ENCODE data around the gene ABCC9.
"Not testable (repeated sequence)": the region's sequence is repeated elsewhere in the genome, so short reads cannot be mapped to it uniquely, and the experiment has no call there.

ABCC9 gene

DNA sequence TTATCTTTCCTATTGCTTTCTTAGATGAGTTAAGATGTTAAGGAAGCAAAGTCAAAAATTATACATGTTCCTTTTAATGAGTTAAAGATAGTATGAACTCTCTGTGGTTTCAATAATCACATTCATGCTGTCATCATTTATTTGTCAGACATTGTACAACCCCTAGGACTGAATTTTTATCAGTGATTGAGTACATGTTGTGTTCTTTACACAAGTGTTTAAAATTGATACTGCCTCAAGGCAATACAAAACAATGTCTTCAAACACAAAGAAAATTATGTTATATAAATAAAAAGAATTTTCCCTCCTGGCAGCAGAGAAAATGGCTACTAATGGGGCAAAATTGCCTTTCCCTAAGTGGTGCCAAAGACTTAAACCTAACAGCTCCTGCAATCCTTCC lies 132.1 kb downstream of the ABCC9 start:
- H3K4me3 ChIP-seq (replicated peaks; ENCODE audit: low read depth, low read length): no peak overlapping the region
- DNase-seq (ENCODE audit: extremely low read depth, low read depth): no peak
- TF ChIP-seq, protein P1, sequence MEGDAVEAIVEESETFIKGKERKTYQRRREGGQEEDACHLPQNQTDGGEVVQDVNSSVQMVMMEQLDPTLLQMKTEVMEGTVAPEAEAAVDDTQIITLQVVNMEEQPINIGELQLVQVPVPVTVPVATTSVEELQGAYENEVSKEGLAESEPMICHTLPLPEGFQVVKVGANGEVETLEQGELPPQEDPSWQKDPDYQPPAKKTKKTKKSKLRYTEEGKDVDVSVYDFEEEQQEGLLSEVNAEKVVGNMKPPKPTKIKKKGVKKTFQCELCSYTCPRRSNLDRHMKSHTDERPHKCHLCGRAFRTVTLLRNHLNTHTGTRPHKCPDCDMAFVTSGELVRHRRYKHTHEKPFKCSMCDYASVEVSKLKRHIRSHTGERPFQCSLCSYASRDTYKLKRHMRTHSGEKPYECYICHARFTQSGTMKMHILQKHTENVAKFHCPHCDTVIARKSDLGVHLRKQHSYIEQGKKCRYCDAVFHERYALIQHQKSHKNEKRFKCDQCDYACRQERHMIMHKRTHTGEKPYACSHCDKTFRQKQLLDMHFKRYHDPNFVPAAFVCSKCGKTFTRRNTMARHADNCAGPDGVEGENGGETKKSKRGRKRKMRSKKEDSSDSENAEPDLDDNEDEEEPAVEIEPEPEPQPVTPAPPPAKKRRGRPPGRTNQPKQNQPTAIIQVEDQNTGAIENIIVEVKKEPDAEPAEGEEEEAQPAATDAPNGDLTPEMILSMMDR (IDR thresholded peaks at IDR 0.05; ENCODE audit: low read depth, low read length, missing control alignments): no peak

DNA sequence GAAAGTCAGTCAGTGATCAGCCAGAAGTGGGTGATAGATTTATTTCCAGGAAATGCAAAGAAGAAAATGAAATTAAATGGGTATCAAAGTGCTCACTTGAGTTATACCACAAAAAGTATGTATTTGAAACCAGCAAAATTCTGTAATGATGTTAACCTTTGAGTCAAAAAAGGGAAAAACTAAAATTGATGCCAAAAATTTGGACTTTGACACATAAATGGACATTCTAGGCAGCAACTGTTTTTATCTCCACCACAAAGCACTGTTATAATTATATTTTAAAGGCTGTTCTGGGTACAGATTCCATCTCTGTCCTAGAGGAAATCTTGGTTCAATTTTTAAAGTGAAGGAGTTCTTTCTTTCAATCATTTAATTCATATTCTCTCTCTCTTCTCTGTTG lies 135.0 kb downstream of the ABCC9 start:
- H3K4me3 ChIP-seq (replicated peaks; ENCODE audit: low read depth, low read length): no peak overlapping the region
- no peak for DNase-seq (ENCODE audit: extremely low read depth, low read depth)
- TF ChIP-seq, protein P1 (IDR thresholded peaks at IDR 0.05; ENCODE audit: low read depth, low read length, missing control alignments): no peak

DNA sequence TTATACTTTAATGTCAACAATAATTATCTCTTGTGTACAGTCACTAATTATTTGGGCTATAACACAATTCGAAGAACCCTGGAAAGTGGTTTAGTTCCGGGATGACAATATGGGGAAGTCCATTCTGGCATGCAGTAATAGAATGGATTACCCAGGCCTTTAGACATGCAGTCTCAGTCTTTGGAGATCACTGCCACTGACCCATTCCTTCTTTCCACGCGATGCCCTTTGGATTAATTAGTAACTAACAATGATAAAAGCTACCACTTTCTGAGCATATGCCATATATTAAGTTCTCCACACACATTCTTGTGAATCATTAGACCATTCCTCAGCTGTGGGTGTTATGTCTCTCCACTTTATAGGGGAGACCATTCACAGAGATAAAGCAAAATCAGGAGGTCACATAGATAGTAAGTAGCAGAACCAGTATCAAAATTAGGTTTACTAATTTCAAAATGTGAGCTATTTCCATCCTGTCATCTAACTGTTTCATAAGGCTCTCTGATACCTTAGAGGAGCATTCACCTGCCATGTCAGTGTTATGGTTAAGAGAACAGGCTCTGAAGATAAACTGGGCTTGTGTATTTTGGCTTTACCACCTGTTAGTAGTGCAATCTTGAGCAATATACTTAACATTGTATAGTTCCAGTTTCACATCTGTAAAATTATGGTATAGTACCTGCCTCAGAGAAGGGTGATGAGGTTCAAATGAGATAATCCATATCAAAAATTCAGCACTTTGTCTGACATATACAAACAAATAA lies 139.5 kb downstream of the ABCC9 start:
- H3K4me3 ChIP-seq (replicated peaks; ENCODE audit: low read depth, low read length): no peak overlapping the region
- TF ChIP-seq, protein P1 (IDR thresholded peaks at IDR 0.05; ENCODE audit: low read depth, low read length, missing control alignments): no peak
- no peak for DNase-seq (ENCODE audit: extremely low read depth, low read depth)

DNA sequence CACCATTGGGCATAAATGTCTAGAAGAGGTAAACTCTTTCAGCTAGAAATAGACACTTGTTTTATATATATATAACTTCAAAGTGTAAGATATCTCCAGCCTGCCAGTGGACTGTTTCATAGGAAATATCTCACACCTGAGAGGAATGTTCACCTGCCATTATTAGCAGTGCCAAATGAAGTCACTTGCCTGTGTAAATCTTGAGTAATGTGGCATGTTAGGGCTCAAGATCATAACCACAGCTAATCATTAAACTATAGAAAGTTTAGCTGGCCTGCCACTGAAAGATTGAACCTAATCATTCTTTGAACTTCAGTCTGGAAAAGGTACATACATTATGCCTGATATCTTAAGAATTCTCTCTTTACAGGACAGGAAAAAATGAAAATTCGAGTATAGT lies 141.2 kb downstream of the ABCC9 start:
- H3K4me3 ChIP-seq (replicated peaks; ENCODE audit: low read depth, low read length): no peak overlapping the region
- TF ChIP-seq, protein P1 (IDR thresholded peaks at IDR 0.05; ENCODE audit: low read depth, low read length, missing control alignments): no peak
- no peak for DNase-seq (ENCODE audit: extremely low read depth, low read depth)

DNA sequence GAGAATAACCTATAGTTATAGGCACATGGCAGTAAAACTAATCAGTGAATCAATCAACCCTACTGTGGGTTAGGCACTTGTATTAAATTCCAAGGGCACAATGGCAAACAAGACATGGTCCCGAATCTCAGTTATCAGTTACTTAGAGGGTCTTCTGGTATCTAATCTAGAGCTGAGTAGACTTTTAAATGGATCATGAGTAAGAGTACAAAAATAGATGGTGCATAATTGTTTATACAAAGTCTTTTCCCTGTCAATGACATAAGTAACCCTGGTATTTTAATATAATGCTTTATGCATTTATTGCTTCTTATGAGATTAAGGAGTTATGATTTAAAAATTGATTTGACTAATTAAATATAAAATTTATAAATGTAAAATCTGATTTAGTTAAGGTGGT lies 143.7 kb downstream of the ABCC9 start:
- TF ChIP-seq, protein P1 (IDR thresholded peaks at IDR 0.05; ENCODE audit: low read depth, low read length, missing control alignments): no peak
- DNase-seq (ENCODE audit: extremely low read depth, low read depth): no peak

DNA sequence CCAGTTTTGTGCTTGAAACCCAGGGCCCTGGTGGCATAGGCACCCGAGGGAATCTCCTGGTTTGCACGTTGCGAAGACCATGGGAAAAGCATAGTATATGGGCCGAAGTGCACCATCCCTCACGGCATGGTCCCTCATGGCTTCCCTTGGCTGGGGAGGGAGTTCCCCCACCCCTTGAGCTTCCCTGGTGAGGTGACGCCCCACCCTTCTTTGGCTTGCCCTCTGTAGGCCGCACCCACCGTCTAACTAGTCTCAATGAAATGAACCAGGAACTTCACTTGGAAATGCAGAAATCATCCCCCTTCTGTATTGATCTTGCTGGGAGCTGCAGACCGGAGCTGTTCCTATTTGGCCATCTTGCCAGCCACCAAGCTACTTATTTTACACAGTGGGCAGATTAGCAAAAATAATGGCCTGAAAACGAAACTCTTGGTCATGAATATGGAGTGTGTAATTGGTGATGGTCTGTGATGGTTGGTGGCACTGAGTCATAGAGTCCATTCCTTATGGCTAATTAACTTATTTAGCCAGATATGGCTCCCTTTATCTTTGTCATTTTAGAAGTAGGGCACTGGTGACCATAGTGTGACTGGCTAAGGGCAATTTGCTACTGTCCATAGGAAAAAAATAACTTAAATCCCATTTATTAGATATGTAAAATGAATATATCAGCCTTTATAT lies 145.4 kb downstream of the ABCC9 start:
- H3K4me3 ChIP-seq (replicated peaks; ENCODE audit: low read depth, low read length): no peak overlapping the region
- TF ChIP-seq, protein P1 (IDR thresholded peaks at IDR 0.05; ENCODE audit: low read depth, low read length, missing control alignments): no peak
- DNase-seq (ENCODE audit: extremely low read depth, low read depth): no peak

More for the DNA sequence above, 143.7 kb downstream of the ABCC9 start:
- H3K4me3 ChIP-seq (replicated peaks; ENCODE audit: low read depth, low read length): no peak overlapping the region

DNA sequence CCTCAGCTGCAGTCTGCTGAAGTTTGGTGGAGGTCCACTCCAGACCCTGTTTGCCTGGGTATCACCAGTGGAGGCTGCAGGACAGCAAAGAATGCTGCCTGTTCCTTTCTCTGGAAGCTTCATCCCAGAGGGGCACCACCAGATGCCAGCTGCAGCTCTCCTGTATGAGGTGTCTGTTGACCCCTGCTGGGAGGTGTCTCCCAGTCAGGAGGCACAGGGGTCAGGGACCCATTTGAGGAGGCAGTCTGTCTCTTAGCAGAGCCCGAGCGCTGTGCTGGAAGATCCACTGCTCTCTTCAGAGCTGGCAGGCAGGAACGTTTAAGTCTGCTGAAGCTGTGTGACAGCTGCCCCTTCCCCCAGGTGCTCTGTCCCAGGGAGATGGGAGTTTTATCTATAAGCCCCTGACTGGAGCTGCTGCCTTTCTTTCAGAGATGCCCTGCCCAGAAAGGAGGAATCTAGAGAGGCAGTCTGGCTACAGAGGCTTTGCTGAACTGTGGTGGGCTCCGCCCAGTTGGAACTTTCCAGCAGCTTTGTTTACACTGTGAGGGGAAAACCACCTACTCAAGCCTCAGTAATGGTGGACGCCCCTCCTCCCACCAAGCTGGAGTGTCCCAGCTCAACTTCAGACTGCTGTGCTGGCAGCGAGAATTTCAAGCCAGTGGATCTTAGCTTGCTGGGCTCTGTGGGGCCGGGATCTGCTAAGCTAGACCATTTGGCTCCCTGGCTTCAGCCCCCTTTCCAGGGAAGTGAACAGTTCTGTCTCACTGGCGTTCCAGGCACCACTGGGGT lies 146.2 kb downstream of the ABCC9 start:
- DNase-seq (ENCODE audit: extremely low read depth, low read depth); H3K4me3 ChIP-seq (replicated peaks; ENCODE audit: low read depth, low read length): not testable (repeated sequence)

DNA sequence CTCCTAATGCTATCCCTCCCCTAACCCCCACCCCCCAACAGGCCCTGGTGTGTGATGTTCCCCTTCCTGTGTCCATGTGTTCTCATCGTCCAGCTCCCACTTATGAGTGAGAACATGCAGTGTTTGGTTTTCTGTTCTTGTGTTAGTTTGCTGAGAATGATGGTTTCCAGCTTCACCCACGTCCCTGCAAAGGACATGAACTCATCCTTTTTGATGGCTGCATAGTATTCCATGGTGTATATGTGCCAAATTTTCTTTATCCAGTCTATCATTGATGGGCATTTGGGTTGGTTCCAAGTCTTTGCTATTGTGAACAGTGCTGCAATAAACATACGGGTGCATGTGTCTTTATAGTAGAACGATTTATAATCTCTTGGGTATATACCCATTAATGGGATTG lies 151.5 kb downstream of the ABCC9 start:
- not testable (repeated sequence) for H3K4me3 ChIP-seq (replicated peaks; ENCODE audit: low read depth, low read length); DNase-seq (ENCODE audit: extremely low read depth, low read depth)
